HG03025 (cell line): Measurements from ENCODE around the gene SEMA3B.
"Not testable (repeated sequence)": the region's sequence is repeated elsewhere in the genome, so short reads cannot be mapped to it uniquely, and the experiment has no call there.

Experiments used
- ATAC-seq: cut with Tn5 transposase; IDR thresholded peaks from one replicate; pipeline ENCODE4 v1.9.1; 2021; ENCODE audit warnings: mild to moderate bottlenecking, moderate library complexity; ENCODE audit not compliant: unreplicated experiment, low FRiP score

The SEMA3B gene

DNA sequence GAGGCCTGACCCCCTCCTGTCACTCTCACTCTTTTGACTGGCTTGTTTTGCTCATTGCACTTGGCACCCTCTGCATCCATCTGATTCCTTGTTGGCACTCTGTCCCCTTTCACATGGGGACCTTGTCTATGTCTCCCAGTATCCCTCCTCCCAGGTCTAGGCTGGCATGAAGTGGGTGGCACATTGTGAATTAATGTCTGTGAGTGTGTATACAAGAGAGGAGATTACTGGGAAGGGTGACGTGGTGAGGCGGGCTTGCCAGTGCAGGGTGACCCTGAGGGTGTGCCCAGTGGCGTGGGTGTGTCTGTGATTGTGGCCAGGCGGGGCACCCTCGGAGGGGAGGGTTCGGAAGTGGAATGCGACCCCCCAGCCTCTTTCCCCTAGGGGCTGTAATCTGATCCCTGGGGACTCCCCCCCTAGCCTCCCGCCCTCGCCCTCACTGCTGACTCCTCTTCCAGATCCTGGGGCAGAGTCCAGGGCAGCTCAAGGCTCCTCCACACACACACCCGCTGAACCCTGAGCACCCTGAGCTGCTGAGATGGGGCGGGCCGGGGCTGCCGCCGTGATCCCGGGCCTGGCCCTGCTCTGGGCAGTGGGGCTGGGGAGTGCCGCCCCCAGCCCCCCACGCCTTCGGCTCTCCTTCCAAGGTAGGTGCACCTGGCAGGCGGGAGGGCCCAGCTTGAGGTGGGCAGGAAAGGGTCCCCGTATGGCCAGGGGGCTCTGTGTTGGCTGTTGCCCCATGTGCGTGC is at the start of gene SEMA3B:
SEMA3B (plus strand) TSS at position 445 of the 749 bp plus-strand sequence; CDS start at position 539, 94 bp downstream.
- no peak for ATAC-seq

DNA sequence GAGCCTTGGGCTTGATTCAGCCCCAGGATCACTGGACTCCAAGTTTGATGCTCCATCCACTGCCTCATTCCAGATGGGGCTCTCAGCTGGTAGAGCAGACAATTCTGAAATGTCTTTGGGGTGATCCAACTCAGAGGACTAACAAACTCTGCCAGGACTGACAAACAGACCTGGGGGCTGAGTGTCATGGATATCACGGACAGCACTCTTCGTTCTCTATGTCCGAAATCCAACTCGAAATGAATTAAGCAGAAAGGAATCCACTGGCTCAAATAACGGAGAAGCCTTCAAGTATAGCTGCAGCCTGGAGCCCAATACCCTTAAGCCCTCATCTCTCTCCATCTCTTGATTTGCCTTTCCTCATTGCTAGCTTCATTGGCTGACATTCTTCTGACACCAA is 49.7 kb upstream of the SEMA3B start:
- ATAC-seq = no peak

DNA sequence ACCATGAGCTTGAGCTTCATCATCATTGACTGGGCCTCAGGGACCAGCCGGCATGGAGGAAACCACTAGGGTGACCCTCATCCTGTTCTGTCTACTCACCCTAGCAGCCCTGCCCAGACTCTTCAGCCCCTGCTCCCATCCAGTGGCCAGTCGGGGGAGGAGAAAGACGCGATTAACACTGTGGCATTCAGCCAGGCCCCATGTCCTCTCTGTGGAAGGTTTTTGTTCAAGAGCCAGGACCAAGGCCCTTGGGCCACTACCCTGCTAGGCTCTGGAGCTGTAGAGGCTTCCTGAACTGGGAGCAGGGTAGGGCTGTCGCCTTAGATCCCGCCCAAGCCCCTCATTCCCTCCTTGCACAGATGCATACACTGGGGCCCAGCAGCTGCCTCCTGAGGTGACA is 48.8 kb upstream of the SEMA3B start:
- no peak for ATAC-seq

DNA sequence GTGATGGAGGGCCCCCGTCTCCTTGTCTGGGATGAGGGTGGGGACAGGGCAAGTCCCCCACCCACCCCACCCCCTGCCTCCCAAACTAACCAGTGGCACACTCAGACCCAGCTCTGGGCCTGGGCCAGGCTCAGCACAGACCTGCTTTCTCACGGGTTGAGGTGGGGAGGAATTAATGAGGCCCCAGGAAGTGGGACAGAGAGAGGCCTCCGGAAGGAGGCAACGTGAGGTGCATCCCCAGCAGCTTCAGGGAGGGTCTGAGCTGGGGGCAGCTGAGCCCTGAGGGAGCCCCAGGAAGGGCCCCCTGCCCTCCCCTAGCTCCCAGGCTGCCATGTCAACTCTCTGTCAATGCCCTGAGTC is 47.9 kb upstream of the SEMA3B start:
- no peak for ATAC-seq

DNA sequence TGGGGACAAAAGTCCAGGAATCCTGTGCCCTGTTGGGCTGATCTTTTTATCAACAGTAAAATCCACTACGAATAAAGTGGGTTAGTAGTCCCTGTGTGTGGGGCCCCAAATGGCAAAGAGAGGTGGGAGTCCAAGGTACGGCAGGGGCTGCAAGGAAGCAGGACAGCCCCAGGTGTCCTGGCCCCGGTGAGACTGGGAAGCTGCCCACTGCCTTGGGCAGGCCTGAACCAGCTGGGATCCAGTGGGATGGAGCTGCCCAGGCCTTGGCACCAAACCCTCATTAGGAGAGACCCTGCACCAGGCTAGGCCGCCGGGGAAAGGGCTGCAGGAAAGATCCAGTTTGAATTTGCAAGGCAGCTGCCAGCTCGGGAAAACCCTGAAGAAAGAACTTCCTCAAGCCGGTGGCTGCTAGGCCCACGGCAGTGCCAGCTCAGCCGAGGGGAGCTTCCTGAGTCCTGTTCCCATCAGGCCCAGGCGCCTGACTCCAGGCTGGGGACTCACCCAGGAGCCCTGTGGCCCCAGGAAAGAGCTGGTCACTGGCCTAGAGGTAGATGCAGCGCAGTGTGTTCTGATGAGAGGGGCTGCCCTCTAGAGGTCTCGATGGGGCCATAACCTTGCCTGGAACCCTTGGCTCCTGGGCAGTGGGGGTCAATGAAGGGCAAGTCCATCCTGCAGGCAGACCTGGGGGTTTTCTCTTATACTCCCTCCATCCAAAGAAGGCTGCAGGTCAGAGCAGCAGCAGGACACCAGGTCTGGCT is 47.4 kb upstream of the SEMA3B start:
- no peak for ATAC-seq

DNA sequence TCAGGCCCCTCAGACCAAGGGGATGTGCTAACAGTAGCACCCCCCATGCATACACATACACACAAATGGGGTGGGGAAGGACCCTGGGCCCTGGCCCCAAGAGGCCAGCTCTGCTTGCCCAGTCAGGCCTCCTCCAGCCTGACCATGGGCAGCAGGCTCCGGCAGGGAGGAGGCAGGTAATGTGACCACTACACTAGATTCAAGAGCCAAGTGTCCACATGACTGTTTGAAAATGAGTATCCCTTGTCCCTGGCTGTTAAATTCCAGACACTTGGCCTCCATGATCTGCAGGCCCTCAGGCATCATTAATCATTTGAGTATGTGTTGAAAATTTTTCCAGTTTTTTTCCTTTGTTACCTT is 46.8 kb upstream of the SEMA3B start:
- no peak for ATAC-seq

DNA sequence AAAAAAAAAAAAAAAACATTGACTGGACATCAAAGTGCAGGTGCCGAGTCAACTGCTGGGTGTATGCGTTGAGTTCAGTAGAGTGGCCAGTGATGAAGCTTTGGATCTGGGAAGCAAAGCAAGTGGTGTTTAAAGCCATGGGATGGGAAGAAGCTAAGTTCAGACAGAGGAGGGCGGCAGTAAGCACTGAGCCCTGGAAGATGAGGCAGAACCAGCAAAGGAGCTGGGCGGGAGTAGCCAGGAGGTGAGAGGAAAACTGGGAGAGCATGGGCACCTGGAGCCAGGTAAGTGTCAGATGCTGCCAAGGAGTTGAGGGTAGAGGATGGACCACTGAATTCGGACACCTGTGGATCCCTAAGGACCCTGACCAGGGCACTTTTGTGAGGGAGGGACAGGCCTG is 44.3 kb upstream of the SEMA3B start:
- no peak for ATAC-seq

DNA sequence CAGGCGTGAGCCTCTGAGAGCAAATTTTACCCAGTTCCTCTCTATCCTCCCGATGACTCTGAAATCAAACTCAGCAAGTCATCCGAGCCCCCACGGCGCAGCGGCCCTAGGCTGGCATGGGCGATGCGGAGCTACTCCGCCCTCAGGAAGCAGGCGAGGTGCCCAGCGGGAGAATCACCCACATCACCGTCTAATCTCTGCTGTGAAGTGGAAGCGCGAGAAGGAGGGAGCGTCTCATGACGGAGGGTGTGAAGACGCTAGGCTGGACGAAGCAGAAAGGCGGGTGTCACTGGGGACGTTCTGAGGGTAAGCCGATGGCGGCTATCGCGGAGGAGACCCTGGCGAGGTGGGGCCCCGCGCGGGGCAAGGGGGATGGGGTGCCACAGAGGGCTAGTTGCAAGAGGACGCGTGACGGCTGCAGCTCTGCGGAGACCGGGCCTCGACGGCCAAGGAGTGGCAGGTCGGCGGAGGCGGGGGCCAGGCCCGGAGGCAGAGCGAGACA is 42.0 kb upstream of the SEMA3B start:
- peak; percentile 17 for ATAC-seq

DNA sequence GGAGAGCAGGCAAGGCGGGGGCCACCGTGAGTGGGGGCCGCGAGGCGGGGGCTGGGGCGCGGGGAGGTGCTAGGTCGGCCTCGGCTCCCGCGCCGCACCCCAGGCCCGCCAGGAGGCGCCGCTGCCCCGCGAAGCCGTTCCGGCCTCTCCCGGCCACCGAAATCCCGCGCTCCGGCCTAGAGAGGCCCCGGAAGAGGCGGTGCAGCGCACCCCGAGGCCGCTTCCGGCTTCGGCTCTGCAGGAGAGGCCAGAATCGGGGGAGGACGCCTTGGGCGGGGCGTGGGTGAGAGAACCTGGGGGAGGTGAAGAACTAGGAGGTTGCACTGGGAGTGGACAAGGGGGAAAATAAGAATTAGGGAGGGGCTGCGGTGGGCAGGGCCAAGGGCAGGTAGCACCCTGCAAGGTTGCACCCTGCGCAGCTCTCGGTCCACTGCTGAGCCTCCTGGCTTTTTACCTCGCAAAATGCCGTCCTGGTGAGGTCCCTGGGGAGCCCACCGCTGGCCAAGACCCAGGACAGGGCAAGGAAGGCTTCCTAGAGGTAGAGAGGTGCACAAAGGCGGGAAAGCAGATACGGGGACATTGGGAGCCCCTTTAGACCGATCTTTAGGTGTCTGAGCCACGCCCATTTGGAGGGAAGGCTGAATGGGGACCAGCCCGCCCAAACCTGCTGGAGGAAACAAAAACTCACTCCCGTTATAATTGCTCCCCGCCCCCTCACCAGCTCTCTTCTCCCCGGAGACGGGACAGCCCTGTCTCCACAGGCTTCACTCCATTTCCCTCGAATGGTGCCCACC is 41.4 kb upstream of the SEMA3B start:
- ATAC-seq = peak; percentile 69

DNA sequence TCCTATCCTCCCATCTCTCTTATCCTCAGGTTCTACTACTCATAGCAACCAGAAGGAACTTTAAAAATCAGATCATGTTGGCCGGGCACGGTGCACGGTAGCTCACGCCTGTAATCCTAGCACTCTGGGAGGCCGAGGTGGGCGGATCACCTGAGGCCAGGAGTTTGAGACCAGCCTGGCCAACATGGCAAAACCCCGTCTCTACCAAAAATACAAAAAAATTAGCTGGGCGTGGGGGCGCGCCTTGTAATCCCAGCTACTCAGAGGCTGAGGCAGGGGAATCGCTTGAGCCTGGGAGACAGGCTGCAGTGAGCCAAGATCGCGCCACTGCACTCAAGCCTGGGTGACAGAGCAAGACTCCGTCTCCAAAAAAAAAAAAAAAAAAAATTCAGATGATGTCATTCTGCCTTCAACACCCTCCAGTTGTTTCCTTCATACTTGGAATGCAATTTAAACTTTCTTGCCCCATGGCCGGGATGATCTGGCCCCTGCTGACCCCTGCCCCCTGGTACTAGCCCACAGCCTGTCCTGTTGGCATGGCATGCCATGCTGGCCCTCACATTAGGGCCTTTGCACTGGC is 40.7 kb upstream of the SEMA3B start:
- ATAC-seq = not testable (repeated sequence)

DNA sequence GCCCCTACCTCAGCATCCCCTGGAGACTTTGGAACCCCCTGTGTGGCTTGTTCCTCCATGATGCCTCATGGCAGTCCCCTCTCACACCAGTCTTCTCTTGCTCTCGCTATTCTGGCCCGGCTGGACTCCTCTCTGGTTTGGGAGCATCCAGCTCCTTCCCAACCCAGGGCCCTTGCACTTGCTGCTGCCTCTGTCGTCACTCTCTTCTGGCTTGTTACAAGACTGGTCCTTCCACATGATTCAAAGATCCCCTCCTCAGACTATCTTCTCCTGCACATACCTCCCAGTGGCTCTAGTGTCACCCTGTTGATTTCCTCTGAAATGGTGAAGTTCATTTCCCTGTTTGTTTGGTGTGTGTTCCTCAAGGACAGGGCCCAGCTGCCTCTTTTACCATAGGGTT is 39.5 kb upstream of the SEMA3B start:
- ATAC-seq = no peak

DNA sequence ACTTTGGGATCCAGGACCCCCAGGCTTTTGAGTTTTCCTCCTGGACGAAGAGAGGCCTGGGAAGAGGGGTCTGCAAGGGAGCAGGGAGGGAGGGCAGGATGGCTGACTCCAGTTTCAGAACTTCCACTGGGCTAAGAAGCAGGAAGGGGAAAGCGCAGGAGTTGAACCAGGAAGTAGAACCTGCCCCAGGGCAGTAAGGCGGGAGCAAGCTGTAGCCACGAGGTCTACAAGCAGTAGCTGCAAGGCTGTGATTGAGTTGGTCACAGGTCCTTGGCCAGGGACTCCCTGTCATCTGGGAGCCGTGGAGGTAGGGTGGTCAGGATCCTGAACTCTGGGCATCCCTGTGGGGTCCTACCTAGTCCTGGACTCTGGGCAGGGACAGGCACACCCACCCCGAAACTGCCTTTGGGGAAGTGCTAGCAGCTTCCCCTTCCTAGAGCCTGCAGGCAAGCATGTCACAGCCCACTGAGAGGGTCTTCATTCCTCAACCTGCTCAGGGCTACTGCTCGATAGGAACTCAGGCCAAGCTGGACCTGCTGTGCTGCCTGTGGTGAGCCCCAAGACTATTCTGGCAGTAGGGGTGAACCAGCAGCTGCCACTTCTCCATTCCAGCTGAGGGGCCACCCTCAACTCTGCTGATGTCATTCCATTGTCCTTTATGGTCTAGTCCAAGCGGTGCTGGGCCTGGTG is 38.7 kb upstream of the SEMA3B start:
- no peak for ATAC-seq

DNA sequence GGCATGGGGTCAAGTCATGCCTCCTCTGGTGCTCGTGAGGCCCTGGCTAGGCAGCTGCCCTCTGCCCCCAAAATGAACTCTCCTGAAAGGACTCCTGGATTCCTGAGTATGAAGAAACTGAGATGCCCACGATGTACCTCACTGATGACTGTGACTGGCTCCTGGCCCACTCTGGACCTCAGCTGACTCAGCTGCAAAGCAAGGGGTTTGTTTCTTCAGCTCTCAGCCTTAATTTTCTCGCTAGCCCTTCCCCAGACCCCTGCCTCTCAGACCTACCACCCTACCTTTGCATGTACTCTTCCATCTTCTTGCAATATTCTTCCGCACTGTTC is 38.2 kb upstream of the SEMA3B start:
- ATAC-seq = no peak

DNA sequence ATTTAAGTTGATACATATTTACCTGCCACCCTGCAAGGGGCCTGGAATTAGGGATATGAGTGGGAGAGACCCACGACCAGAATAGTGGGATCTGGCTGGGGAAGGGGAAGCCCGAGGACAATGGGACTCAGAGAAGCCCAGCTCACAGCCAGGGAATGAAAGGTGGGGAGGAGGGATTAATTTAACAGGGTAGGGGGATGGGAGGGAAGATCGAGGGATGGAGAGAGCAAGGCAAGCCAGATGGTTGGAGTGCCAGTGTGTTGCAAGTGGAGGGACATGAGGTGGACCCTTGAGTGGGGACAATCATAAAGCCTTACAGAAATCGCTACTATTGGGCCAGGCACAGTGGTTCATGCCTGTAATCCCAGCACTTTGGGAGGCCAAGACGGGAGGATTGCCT is 37.4 kb upstream of the SEMA3B start:
- ATAC-seq = no peak

DNA sequence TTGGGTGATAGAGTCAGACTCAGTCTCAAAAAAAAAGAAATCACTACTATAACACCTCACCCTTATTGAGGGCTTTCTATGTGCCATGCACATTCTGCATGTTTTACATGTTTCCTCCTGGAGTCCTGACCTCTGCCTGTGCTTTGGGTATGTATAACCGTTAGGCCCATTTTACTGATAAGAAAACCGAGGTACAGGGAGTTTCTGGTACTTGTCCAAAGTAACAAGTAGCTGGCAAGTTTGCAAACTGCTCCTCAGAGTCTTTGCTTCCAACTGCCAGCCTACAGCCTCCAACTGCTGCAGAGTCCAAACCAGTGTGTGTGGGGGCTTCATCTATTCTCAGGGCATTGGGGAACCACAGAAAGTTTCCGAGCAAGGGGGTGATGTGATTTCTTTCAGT is 36.6 kb upstream of the SEMA3B start:
- no peak for ATAC-seq

DNA sequence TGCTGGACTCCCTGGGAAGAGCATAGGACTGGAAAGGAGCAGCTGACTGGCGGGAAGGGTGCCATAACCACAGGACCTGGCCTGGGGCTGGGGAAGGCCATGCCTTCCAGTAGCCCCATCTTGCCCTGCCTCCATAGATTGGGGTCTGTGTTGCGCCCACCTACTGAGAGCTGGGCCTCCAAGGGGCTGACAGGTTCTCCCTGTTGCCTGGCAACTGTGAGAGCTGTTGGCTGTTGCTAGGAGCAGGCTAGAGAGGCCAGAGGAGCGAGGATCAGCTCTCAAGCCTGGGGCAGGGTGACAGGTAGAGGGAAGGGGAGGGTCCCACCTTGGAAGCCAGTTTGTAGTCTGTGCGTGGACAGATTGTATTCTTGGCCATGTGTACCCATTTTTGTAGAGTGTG is 35.8 kb upstream of the SEMA3B start:
- ATAC-seq = no peak

DNA sequence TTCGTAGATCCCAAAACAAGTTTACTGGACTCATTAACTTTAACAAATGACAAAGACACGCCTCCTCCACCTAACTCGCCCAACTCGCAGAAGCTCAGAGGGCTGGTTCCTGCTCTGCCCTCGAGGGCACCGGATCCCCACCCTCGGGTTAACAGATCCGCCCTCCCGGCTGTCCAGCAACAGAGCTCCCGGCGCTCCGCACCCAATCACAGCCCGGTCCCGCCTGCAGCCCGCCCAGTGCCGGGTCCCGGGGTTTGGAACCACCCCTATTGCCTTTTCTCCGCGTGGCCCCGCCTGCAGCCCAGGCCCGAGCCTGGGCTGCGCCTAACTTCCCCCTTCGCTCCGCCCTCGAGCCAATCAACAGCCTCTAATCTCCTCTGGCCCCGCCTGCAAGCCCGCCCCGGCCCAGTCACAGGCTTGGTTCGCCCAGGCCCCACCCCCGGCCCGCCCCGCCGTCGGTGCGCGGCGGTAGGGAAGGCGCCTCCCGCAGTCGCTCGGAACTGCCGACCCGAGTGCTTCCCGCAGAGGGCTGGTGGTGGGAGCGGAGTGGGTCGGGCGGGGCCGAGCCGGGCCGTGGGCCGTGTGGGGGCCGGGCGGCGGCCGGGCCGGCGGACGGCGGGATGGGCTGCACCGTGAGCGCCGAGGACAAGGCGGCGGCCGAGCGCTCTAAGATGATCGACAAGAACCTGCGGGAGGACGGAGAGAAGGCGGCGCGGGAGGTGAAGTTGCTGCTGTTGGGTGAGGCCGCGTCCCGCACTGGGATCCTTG is 33.0 kb upstream of the SEMA3B start, which contains the start of gene GNAI2:
GNAI2 (plus strand) TSS at position 489 of the 768 bp plus-strand sequence; CDS start at position 621, 132 bp downstream.
- ATAC-seq = peak; percentile 92

DNA sequence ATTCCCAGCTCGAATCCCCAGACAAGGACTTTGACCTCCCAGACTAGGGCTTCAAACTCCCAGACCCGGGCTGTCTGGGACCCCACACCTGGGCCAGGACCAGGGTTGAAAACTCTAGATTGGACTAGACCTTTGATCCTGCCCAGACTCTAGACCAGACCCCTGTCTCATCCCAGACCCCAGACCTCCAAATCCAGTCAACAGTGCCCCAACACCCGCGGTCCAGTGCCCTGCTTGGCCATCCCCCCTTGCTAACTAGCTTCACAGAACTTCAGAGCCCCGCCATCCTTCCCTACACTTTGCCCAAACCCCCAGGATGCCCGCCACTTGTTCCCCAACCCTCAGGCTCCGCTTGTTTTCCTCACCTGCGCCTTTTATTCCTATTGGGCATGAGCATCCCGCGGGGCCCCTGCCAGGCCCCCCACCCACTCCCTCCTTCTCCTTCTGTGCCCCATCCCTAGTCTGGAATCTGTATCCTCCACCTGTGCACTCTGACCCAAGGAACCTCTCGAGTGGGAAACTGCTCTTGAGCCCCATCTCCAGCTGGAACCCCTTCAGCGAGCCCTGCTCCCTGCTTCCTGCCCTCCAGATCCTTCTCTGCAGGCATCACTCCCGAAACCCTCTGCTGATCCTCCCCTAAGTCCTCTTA is 32.3 kb upstream of the SEMA3B start:
- ATAC-seq = no peak

DNA sequence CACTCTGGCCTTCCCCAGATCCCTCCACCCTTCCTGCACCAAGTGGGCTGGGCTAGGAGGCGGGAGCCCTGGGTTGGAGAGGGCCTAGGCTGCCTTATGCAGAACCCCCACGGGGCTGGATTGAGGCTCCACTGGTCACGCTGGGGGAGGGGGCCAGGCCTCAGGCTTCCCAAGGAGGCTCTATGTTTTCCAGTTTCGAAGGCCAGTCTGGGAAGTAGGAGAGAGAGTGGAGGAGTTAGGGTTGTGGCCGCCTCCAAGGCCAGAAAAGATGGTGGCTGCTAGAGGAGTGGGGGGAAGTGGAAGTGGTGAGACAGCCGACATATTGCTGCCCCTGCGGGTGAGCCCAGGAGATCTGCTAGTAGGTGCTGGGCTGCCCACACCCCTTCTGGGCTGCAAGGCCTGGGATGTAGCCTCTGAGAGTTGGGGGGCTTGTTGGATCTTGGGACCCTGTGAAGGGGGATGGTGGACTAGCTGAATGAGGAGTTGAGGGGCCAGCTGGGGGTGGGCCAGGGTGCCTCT is 31.8 kb upstream of the SEMA3B start:
- ATAC-seq = no peak
